GM23338 (cell line): ENCODE measurements around the gene ERBB4. TPM values are rescaled to one million over a fixed set of nuclear protein-coding genes. Genes with fewer than 3 reads are reported as not detected.
A peak's percentile ranks its signal among the peaks of the same experiment; 100 is the strongest.

Source experiments
- ATAC-seq: fragments of 200-7000 bp; cut with Tn5 transposase; 3 replicates; pipeline ENCODE4 v1.9.1; 2020
- DNase-seq: peaks from one replicate; pipeline ENCODE4 v3.0.0-alpha.2; 2015; ENCODE audit warnings: low spot score
- H2AFZ ChIP-seq: fragments of 200-600 bp; sonication (generic); 2 replicates; pipeline ENCODE4 v1.8.0; 2016; ENCODE audit warnings: antibody characterized with exemption, mild to moderate bottlenecking, moderate library complexity
- H3F3A ChIP-seq: fragments of 200-600 bp; sonication (generic); replicated peaks from 2 replicates; pipeline ENCODE4 v1.8.0; 2017; ENCODE audit warnings: antibody characterized with exemption, mixed run types, low read depth
- H3K27ac ChIP-seq: fragments of 200-600 bp; sonication (generic); 2 replicates; pipeline ENCODE4 v1.6.1; 2016; ENCODE audit warnings: low read depth
- H3K27me3 ChIP-seq: fragments of 200-600 bp; sonication (generic); 2 replicates; pipeline ENCODE4 v1.8.0; 2016; ENCODE audit warnings: mild to moderate bottlenecking, mixed run types, moderate library complexity; ENCODE audit not compliant: insufficient read depth
- H3K36me3 ChIP-seq: fragments of 200-600 bp; sonication (generic); 2 replicates; pipeline ENCODE4 v1.8.0; 2016; ENCODE audit warnings: mild to moderate bottlenecking; ENCODE audit not compliant: insufficient read depth
- H3K4me1 ChIP-seq: fragments of 200-600 bp; sonication (generic); 2 replicates; pipeline ENCODE4 v1.8.0; 2016; ENCODE audit warnings: mild to moderate bottlenecking, moderate library complexity; ENCODE audit not compliant: insufficient read depth
- H3K4me2 ChIP-seq: fragments of 200-600 bp; sonication (generic); 2 replicates; pipeline ENCODE4 v1.7.1; 2017; ENCODE audit warnings: mixed run types
- H3K4me3 ChIP-seq: fragments of 200-600 bp; sonication (generic); 2 replicates; pipeline ENCODE4 v1.6.1; 2016; ENCODE audit warnings: mixed run types
- H3K79me2 ChIP-seq: fragments of 200-600 bp; sonication (generic); replicated peaks from 2 replicates; pipeline ENCODE4 v1.8.0; 2017; ENCODE audit warnings: mild to moderate bottlenecking; ENCODE audit not compliant: insufficient read depth
- H3K9me2 ChIP-seq: fragments of 200-600 bp; sonication (generic); 2 replicates; pipeline ENCODE4 v1.8.0; 2017; ENCODE audit not compliant: insufficient read depth
- H4K20me1 ChIP-seq: fragments of 200-600 bp; sonication (generic); replicated peaks from 2 replicates; pipeline ENCODE4 v1.8.0; 2017; ENCODE audit warnings: mild to moderate bottlenecking; ENCODE audit not compliant: insufficient read depth
- H3K27ac Mint-ChIP-seq: 2 replicates; pipeline ENCODE4 v1.8.0; 2020; ENCODE audit warnings: inconsistent platforms, mild to moderate bottlenecking, moderate library complexity, mixed read lengths
- H3K27me3 Mint-ChIP-seq: 3 replicates; pipeline ENCODE4 v1.8.0; 2022; ENCODE audit warnings: low read depth, mild to moderate bottlenecking, moderate library complexity, mixed read lengths, inconsistent platforms; ENCODE audit not compliant: insufficient read depth, poor library complexity
- H3K36me3 Mint-ChIP-seq: 3 replicates; pipeline ENCODE4 v1.8.0; 2021; ENCODE audit warnings: low read depth, mild to moderate bottlenecking, inconsistent platforms, moderate library complexity, mixed read lengths
- H3K4me1 Mint-ChIP-seq: 3 replicates; pipeline ENCODE4 v1.8.0; 2020; ENCODE audit warnings: mild to moderate bottlenecking, inconsistent platforms, mixed read lengths
- H3K4me3 Mint-ChIP-seq: 3 replicates; pipeline ENCODE4 v1.8.0; 2021; ENCODE audit warnings: moderate library complexity, mild to moderate bottlenecking, inconsistent platforms, mixed read lengths
- H3K9me3 Mint-ChIP-seq: 3 replicates; pipeline ENCODE4 v1.8.0; 2020; ENCODE audit warnings: moderate library complexity, mild to moderate bottlenecking, inconsistent platforms, mixed read lengths
- CREB1 ChIP-seq: fragments of 250-450 bp; sonication (Bioruptor Pico); IDR thresholded peaks from 2 replicates; pipeline ENCODE4 v1.5.0; 2020; ENCODE audit warnings: low read depth, mild to moderate bottlenecking, moderate library complexity
- EZH2 ChIP-seq: fragments of 200-600 bp; sonication (generic); IDR thresholded peaks from one replicate; pipeline ENCODE4 v1.8.0; 2017; ENCODE audit warnings: antibody characterized with exemption, mild to moderate bottlenecking, low read depth; ENCODE audit not compliant: unreplicated experiment
- EZH2phosphoT487 ChIP-seq: fragments of 200-600 bp; sonication (generic); IDR thresholded peaks from one replicate; pipeline ENCODE4 v1.8.1; 2018; ENCODE audit warnings: antibody characterized with exemption; ENCODE audit not compliant: unreplicated experiment
- JUNB ChIP-seq: IDR thresholded peaks from one replicate; pipeline ENCODE4 v1.6.1; 2016; ENCODE audit warnings: antibody characterized with exemption; ENCODE audit not compliant: unreplicated experiment
- NANOG ChIP-seq: IDR thresholded peaks from 2 replicates; pipeline ENCODE4 v1.6.1; 2016; ENCODE audit warnings: antibody characterized with exemption, borderline replicate concordance
- POLR2AphosphoS5 ChIP-seq: IDR thresholded peaks from 2 replicates; pipeline ENCODE4 v1.6.1; 2016; ENCODE audit warnings: antibody characterized with exemption, low read depth
- STAT1 ChIP-seq: IDR thresholded peaks from one replicate; pipeline ENCODE4 v1.6.1; 2016; ENCODE audit warnings: antibody characterized with exemption; ENCODE audit not compliant: unreplicated experiment
- ZNF114 ChIP-seq: fragments of 250-450 bp; sonication (Bioruptor Pico); IDR thresholded peaks from 2 replicates; pipeline ENCODE4 v1.5.0; 2020; ENCODE audit warnings: mild to moderate bottlenecking, moderate library complexity
- ZNF331 ChIP-seq: fragments of 250-450 bp; sonication (Bioruptor Pico); IDR thresholded peaks from 2 replicates; pipeline ENCODE4 v1.5.0; 2020; ENCODE audit warnings: low read depth, mild to moderate bottlenecking, moderate library complexity
- polyA plus RNA-seq: library from polyadenylated mRNA; unstranded; fragments of >200 nt; fragmentation: Nextera tagmentation; extraction: Ambion mirVana; gene quantifications from 2 replicates; pipeline ENCODE4 v1.2.1, GENCODE V29; 2016
- total RNA-seq: library from RNA; depleted of rRNA; stranded (reverse); fragments of >200 nt; shearing (Covaris generic); gene quantifications from 2 replicates; pipeline ENCODE4 v1.2.3, GENCODE V29; 2014
- TF ChIP-seq, protein P1 (sequence below), 2 experiments: fragments of 200-600 bp in 1 of 2; sonication (generic) in 1 of 2; conservative IDR thresholded peaks; 2 replicates each; pipeline versions ENCODE4 v1.5.1 to v1.6.1; 2016 to 2017; ENCODE audit warnings: antibody characterized with exemption in 2 of 2, low read depth in 2 of 2, mild to moderate bottlenecking in 2 of 2, moderate library complexity in 1 of 2
- TF ChIP-seq, protein P2 (sequence below): IDR thresholded peaks from 2 replicates; pipeline ENCODE4 v1.6.1; 2016; ENCODE audit warnings: antibody characterized with exemption
- TF ChIP-seq, protein P3 (sequence below): IDR thresholded peaks from one replicate; pipeline ENCODE4 v1.6.1; 2018; ENCODE audit warnings: antibody characterized with exemption; ENCODE audit not compliant: unreplicated experiment
- TF ChIP-seq, protein P4 (sequence below): fragments of 250-450 bp; sonication (Bioruptor Pico); IDR thresholded peaks from 2 replicates; pipeline ENCODE4 v1.5.0; 2020; ENCODE audit warnings: mild to moderate bottlenecking, moderate library complexity

ERBB4 gene
- total and polyA plus RNA-seq, 2 experiments from 2014 or later = 0.73 to 1.1 TPM

DNA sequence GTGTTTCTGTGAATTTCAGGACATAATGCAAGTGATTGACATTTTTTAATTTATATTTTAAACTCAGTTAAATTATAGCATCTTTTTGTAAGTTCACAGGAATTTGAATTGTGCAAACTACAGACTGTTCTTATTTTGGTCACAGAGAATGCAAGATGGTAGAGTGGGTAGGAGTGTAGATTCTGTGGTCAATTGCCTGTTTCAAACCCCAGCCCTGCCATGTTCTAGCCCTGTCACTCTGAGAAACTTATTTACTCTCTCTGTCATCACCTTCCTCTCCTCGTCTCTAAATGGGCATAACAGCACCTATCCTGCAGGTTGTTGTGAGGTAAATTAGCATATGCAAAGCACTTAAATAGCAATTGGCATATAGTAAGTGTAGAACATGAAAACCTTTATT lies 1102.4 kb downstream of the ERBB4 start (continued):
- no peak for TF ChIP-seq POLR2AphosphoS5

DNA sequence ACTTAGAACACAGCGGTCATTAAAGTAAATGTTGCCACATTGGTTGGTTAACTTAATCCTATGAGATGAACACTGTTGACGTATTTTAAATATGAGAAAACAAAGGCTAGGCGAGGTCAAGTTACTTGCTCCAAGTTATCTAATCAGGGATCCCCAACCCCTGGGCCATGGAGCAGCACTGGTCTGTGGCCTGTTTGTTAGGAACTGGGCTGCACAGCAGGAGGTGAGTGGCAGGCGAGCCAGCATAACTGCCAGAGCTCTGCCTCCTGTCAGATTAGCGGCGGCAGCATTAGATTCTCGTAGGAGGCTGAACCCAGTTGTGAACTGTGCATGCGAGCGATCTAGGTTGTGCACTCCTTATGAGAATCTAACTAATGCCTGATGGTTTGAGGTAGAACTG lies 1103.3 kb downstream of the ERBB4 start:
- H3K4me3 ChIP-seq = no peak overlapping the region
- no peak overlapping the region for H3K4me3 Mint-ChIP-seq
- no peak overlapping the region for H3K4me2 ChIP-seq
- DNase-seq (peak; percentile 31), ATAC-seq (peak; percentile 80)
- H3K36me3 ChIP-seq = no peaks in the 10 kb centered on the region
- H3K4me1 ChIP-seq = peaks cover 8% of the 10 kb centered on the region; the same call in 1 of the 2 replicates
- H3K27ac Mint-ChIP-seq = no peak overlapping the region
- H3K36me3 Mint-ChIP-seq = no peaks in the 10 kb centered on the region
- no peaks in the 10 kb centered on the region for H3K79me2 ChIP-seq
- H3F3A ChIP-seq = no peaks in the 10 kb centered on the region
- H3K27ac ChIP-seq = no peak overlapping the region
- H4K20me1 ChIP-seq = no peaks in the 10 kb centered on the region
- peaks cover 1% of the 10 kb centered on the region for H3K27me3 Mint-ChIP-seq
- H3K9me2 ChIP-seq = no peaks in the 10 kb centered on the region
- no peak overlapping the region for H2AFZ ChIP-seq
- no peaks in the 10 kb centered on the region for H3K27me3 ChIP-seq
- peaks cover 16% of the 10 kb centered on the region for H3K4me1 Mint-ChIP-seq
- TF ChIP-seq POLR2AphosphoS5 = no peak
- no peak for TF ChIP-seq EZH2phosphoT487
- no peak for TF ChIP-seq CREB1
- no peak for TF ChIP-seq EZH2
- TF ChIP-seq ZNF114 (CRISPR knock-in tag) = no peak
- no peak for TF ChIP-seq ZNF331 (CRISPR knock-in tag)
- TF ChIP-seq STAT1 = no peak
- TF ChIP-seq JUNB = no peak
- TF ChIP-seq, protein P1, sequence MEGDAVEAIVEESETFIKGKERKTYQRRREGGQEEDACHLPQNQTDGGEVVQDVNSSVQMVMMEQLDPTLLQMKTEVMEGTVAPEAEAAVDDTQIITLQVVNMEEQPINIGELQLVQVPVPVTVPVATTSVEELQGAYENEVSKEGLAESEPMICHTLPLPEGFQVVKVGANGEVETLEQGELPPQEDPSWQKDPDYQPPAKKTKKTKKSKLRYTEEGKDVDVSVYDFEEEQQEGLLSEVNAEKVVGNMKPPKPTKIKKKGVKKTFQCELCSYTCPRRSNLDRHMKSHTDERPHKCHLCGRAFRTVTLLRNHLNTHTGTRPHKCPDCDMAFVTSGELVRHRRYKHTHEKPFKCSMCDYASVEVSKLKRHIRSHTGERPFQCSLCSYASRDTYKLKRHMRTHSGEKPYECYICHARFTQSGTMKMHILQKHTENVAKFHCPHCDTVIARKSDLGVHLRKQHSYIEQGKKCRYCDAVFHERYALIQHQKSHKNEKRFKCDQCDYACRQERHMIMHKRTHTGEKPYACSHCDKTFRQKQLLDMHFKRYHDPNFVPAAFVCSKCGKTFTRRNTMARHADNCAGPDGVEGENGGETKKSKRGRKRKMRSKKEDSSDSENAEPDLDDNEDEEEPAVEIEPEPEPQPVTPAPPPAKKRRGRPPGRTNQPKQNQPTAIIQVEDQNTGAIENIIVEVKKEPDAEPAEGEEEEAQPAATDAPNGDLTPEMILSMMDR (conservative IDR thresholded peaks at IDR 0.05; ENCODE audit: low read depth in 2 of 2) = no peak
- TF ChIP-seq, protein P2, sequence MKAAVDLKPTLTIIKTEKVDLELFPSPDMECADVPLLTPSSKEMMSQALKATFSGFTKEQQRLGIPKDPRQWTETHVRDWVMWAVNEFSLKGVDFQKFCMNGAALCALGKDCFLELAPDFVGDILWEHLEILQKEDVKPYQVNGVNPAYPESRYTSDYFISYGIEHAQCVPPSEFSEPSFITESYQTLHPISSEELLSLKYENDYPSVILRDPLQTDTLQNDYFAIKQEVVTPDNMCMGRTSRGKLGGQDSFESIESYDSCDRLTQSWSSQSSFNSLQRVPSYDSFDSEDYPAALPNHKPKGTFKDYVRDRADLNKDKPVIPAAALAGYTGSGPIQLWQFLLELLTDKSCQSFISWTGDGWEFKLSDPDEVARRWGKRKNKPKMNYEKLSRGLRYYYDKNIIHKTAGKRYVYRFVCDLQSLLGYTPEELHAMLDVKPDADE = no peak
- TF ChIP-seq, protein P3, sequence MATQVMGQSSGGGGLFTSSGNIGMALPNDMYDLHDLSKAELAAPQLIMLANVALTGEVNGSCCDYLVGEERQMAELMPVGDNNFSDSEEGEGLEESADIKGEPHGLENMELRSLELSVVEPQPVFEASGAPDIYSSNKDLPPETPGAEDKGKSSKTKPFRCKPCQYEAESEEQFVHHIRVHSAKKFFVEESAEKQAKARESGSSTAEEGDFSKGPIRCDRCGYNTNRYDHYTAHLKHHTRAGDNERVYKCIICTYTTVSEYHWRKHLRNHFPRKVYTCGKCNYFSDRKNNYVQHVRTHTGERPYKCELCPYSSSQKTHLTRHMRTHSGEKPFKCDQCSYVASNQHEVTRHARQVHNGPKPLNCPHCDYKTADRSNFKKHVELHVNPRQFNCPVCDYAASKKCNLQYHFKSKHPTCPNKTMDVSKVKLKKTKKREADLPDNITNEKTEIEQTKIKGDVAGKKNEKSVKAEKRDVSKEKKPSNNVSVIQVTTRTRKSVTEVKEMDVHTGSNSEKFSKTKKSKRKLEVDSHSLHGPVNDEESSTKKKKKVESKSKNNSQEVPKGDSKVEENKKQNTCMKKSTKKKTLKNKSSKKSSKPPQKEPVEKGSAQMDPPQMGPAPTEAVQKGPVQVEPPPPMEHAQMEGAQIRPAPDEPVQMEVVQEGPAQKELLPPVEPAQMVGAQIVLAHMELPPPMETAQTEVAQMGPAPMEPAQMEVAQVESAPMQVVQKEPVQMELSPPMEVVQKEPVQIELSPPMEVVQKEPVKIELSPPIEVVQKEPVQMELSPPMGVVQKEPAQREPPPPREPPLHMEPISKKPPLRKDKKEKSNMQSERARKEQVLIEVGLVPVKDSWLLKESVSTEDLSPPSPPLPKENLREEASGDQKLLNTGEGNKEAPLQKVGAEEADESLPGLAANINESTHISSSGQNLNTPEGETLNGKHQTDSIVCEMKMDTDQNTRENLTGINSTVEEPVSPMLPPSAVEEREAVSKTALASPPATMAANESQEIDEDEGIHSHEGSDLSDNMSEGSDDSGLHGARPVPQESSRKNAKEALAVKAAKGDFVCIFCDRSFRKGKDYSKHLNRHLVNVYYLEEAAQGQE = no peak
- no peak for TF ChIP-seq NANOG
- TF ChIP-seq, protein P4, sequence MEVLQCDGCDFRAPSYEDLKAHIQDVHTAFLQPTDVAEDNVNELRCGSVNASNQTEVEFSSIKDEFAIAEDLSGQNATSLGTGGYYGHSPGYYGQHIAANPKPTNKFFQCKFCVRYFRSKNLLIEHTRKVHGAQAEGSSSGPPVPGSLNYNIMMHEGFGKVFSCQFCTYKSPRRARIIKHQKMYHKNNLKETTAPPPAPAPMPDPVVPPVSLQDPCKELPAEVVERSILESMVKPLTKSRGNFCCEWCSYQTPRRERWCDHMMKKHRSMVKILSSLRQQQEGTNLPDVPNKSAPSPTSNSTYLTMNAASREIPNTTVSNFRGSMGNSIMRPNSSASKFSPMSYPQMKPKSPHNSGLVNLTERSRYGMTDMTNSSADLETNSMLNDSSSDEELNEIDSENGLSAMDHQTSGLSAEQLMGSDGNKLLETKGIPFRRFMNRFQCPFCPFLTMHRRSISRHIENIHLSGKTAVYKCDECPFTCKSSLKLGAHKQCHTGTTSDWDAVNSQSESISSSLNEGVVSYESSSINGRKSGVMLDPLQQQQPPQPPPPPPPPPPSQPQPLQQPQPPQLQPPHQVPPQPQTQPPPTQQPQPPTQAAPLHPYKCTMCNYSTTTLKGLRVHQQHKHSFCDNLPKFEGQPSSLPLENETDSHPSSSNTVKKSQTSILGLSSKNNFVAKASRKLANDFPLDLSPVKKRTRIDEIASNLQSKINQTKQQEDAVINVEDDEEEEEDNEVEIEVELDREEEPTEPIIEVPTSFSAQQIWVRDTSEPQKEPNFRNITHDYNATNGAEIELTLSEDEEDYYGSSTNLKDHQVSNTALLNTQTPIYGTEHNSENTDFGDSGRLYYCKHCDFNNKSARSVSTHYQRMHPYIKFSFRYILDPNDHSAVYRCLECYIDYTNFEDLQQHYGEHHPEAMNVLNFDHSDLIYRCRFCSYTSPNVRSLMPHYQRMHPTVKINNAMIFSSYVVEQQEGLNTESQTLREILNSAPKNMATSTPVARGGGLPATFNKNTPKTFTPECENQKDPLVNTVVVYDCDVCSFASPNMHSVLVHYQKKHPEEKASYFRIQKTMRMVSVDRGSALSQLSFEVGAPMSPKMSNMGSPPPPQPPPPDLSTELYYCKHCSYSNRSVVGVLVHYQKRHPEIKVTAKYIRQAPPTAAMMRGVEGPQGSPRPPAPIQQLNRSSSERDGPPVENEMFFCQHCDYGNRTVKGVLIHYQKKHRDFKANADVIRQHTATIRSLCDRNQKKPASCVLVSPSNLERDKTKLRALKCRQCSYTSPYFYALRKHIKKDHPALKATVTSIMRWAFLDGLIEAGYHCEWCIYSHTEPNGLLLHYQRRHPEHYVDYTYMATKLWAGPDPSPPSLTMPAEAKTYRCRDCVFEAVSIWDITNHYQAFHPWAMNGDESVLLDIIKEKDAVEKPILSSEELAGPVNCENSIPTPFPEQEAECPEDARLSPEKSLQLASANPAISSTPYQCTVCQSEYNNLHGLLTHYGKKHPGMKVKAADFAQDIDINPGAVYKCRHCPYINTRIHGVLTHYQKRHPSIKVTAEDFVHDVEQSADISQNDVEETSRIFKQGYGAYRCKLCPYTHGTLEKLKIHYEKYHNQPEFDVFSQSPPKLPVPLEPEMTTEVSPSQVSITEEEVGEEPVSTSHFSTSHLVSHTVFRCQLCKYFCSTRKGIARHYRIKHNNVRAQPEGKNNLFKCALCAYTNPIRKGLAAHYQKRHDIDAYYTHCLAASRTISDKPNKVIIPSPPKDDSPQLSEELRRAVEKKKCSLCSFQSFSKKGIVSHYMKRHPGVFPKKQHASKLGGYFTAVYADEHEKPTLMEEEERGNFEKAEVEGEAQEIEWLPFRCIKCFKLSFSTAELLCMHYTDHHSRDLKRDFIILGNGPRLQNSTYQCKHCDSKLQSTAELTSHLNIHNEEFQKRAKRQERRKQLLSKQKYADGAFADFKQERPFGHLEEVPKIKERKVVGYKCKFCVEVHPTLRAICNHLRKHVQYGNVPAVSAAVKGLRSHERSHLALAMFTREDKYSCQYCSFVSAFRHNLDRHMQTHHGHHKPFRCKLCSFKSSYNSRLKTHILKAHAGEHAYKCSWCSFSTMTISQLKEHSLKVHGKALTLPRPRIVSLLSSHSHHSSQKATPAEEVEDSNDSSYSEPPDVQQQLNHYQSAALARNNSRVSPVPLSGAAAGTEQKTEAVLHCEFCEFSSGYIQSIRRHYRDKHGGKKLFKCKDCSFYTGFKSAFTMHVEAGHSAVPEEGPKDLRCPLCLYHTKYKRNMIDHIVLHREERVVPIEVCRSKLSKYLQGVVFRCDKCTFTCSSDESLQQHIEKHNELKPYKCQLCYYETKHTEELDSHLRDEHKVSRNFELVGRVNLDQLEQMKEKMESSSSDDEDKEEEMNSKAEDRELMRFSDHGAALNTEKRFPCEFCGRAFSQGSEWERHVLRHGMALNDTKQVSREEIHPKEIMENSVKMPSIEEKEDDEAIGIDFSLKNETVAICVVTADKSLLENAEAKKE (CRISPR knock-in tag) = no peak
- no peaks in the 10 kb centered on the region for H3K9me3 Mint-ChIP-seq
